NB4 (cell line): ENCODE data around the gene AFF3.

Experiments used
- CTCF ChIP-seq: IDR thresholded peaks from one replicate; pipeline ENCODE4 v1.5.1; 2012; ENCODE audit warnings: low read depth, low read length
- MYC ChIP-seq: IDR thresholded peaks from 2 replicates; pipeline ENCODE4 v1.6.1; 2011; ENCODE audit warnings: low read depth, low read length
- POLR2A ChIP-seq: IDR thresholded peaks from 2 replicates; pipeline ENCODE4 v1.6.1; 2011; ENCODE audit warnings: mild to moderate bottlenecking; ENCODE audit not compliant: insufficient read length; ENCODE audit errors: extremely low read depth

- no peak for TF ChIP-seq POLR2A
- no peak for TF ChIP-seq CTCF
- no peak for TF ChIP-seq MYC
These were observed 501.7 kb downstream of the AFF3 start for GRCh38 chr2:99640635-99641151.
